Fibroblast of skin of right biceps (primary cell): Measurements from ENCODE around the gene ABHD2.
"Not testable (repeated sequence)": the region's sequence is repeated elsewhere in the genome, so short reads cannot be mapped to it uniquely, and the experiment has no call there.

ENCODE experiments used
- DNase-seq: peaks from one replicate; pipeline ENCODE4 v3.0.0-alpha.2; 2013

ABHD2 gene

GRCh38 chr15:89141159-89141558, 52.9 kb downstream of the ABHD2 start:
- not testable (repeated sequence) for DNase-seq

DNA sequence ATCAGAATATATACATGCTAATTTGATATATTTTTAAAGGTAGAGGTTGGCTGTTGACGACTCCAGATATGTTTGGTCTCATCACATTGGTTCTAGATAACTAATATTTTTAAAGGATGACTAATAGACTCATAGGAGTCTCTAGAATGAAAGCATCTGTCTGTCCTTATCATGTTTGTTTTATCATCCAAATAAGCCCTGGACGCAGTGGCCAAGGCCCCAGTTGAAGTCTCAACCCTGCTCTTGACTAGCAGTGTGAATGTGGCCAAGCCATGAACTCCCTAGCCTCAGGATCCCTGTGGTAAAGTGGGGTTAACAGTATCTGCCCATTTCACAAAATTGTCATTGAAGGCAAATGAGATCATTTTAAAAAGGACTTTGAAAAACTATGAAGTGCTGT, 53.6 kb downstream of the ABHD2 start:
- DNase-seq: no peak

DNA sequence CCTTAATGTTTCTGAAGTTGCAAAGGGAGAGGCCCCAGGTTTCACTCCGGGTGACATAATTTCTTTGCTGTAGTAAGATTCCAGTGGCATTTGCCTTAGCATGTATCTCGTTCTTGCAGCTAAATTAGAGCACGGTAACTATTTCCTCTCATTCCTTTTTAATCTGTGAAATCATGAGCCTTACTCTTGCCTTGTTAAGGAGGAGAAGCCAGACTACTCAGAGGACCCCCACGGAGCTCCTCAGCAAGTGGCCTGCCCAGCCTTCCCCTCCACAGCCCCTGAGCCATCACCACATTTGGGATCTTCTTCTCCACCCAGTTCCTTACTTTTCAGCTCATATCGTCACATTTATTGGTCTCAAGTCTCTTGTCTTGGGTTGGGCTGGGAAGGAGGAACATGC, 54.2 kb downstream of the ABHD2 start:
- DNase-seq: no peak

- DNase-seq: peak; percentile 91
Measured at GRCh38 chr15:89143503-89144162, 55.4 kb downstream of the ABHD2 start.

DNA sequence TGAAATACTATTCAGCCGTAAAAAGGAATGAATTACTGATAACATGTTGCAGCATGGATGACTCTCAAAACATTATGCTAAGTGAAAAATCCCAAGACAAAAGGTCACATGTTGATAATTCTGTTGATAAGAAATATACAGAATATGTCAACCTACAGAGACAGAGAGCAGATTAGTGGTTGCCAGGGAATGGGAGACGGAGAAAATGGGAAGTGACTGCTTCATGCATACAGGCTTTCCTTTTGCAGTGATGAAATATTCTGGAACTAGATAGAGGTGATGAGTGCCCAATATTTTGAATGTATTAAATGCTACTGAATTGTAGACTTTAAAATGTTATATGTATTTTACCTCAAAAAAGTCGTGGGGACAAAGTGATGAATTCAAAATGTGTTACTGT, 56.2 kb downstream of the ABHD2 start:
- DNase-seq: no peak

- DNase-seq: no peak
Measured at GRCh38 chr15:89146366-89146765, 58.1 kb downstream of the ABHD2 start.

DNA sequence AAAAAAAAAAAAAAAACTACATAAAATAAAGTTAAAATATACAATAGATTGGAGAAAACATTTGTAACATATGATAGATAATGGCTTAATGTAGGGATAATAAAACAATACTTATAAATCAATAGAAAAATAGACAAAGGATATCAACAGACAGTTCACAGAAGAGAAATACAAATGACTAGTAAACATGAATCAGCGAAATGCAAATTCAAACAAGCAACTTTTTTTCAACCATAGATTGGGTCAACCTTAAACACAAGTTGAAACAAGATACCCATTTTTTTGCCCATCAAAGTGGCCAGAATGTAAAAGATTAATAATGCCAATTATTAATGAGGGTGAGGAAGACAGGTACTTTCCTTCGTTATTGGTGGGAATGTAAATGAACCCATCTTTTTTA, 59.9 kb downstream of the ABHD2 start:
- no peak for DNase-seq

DNA sequence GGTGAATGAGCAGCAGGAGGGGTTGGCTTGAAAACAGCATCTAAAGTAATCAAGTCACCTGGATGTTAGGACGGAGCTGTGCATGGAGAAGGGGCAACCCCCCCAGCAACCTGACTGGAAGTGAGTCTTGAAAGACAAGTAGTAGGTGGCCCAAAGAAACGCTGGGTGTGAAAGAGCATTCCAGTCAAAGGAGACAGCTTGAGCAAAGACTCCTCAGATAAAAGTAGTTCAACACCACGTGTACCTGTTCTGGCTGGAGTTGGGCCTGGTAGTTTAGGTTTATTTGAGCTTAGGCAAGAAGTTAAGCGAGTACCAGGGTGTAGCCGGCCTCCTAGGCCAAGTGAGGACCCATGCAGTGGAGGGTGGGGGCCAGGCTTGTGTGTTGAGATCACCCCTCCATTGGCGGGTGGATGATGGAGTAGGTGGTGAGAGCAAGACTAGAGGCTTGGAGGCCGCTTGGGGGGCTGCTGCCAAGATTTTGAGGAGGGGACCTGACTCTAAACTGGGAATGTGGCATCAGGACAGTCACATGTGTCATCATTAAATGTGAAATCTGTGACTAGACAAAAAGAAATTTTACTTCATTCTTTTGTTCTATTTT, 61.3 kb downstream of the ABHD2 start:
- no peak for DNase-seq

GRCh38 chr15:89150287-89150686, 62.0 kb downstream of the ABHD2 start:
- DNase-seq: no peak

- DNase-seq: no peak
Measured at GRCh38 chr15:89150762-89151664, 62.8 kb downstream of the ABHD2 start.

DNA sequence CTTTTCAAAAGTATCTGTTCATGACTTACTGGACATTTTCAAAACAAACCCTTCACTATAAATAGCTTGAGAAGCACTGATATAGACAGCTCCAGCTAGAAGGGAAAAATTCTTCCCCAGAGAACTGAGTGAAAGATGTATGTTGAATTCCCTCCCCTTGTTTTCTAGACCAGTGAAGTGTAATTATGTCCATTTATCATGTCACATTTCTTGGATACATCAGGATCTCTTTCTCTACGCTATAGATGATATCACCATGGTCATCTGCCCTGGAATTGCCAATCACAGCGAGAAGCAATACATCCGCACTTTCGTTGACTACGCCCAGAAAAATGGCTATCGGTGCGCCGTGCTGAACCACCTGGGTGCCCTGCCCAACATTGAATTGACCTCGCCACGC, 66.9 kb downstream of the ABHD2 start:
- DNase-seq: no peak

DNA sequence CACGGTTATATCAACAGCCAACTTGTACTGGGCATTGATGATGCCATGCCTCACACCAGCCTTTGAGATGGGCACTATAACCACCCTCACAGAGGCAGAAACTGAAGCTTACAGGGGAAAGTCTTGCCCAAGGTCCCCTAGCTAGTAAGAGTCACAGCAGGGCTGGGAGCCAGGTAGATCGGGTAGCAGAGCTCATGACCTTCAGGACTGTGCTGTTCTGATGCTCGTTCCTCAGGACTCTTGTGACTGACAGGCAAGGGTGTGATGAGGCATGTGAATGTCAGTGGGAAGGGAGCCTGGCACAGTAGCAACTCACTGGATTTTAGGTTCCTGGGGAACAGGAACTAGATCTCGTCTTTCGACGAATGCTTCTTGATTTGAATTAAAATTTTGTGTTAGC, 67.4 kb downstream of the ABHD2 start:
- DNase-seq: no peak

- no peak for DNase-seq
Measured at GRCh38 chr15:89157061-89157460, 68.8 kb downstream of the ABHD2 start.

GRCh38 chr15:89157918-89158564, 69.8 kb downstream of the ABHD2 start:
- DNase-seq: no peak

DNA sequence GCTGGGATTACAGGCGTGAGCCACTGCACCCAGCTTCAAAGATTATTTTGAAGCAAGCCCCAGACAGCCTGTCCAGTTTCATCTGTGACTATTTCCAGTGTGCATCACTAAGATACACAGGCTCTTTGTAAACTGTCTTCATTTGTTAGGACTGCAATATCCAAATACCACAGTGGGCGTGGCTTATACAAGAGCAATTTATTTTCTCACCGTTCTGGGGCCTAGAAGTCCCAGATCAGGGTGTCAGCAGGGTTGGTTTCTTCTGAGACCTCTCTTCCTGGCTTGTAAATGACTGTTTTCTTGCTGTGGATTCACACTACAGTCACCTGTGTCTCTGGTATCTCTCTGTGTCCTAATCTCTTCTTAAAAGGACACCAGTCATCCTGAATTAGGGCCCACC, 73.4 kb downstream of the ABHD2 start:
- DNase-seq: no peak

GRCh38 chr15:89163271-89164055, 75.2 kb downstream of the ABHD2 start:
- DNase-seq: no peak

DNA sequence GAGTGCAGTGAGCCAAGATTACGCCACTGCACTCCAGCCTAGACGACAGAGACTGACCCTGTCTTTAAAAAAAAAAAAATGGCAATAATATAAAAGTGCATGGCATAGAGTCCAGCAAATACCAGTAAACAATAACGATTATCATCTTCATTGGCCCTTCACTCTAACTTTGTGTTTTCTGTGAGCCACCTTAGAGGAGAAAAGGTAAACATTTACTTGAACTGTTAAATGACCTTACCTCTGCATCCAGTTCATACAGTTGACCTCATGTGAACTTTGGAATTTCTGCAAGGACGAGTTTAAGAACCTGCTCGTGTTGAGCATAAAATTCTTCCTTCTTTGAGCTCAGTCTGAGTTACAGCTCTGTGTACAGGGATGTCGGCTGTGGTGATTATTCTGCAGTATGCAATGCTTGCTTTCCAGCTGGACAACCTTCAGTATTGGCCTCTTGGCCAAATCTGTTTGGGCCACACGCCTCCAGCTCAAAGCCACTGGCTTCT, 76.5 kb downstream of the ABHD2 start:
- no peak for DNase-seq

- no peak for DNase-seq
Measured at GRCh38 chr15:89165677-89166076, 77.4 kb downstream of the ABHD2 start.

DNA sequence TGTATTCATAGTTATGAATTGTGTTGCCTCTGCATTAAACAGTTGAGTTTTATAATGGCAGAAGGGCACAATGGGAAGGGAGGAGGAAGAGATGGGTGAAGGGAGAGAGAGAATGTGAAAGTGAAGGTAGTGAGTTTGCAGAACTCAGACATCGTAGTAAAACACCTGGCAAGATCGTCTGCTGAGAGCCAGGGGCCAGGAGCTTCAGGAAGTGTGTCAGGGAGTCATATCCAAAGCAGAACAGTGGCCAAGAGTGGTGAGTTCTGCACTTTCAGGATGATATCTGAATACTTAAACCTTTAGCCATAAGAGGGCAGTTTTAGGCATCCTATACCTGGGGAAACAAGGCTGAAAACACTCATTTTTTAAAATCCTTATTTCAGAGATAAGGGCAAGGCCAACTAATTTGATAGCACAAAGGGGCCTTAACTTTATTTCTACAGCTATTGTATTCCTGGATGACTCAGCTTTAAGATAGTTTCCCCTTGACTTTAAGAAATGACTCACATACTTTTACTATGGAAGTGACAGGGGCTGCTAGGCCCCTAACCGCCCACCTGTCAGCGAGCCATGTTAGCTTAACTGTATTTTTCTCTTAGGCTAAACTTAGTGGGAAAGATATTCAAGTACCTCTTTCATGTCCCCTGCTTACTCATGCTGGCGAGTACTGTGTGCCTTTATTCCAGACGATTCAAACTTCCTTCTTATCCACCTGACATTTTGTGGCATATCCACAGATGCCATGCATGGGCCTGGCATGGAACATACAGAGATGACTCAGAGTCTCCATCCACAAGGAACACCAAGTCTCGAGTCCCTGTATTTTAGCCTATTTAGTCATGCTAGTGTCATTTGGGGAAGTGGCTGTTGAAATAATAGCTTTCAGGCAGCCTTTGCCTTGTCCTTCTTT, 79.3 kb downstream of the ABHD2 start:
- peak; percentile 68 for DNase-seq

GRCh38 chr15:89168316-89168833, 80.1 kb downstream of the ABHD2 start:
- DNase-seq: no peak

GRCh38 chr15:89170364-89170763, 82.1 kb downstream of the ABHD2 start:
- no peak for DNase-seq
